Naive thymus-derived CD4-positive, alpha-beta T cell (primary cell): ENCODE data around the gene CAB39L. TPM values are rescaled to one million over a fixed set of nuclear protein-coding genes. Genes with fewer than 3 reads are reported as not detected.

ENCODE experiments used
- ATAC-seq: fragments of 150-1000 bp; cut with Tn5 transposase; 2 replicates; pipeline ENCODE4 v1.10.0; 2021; ENCODE audit warnings: mild to moderate bottlenecking, moderate library complexity
- CTCF ChIA-PET: fragments of 350-600 bp; sonication (Branson Sonifier 250); formaldehyde crosslinking; loops from one replicate; lab custom pipeline; 2021; ENCODE audit warnings: antibody characterized with exemption; lab: Charles Lee
- POLR2A ChIA-PET: fragments of 350-600 bp; sonication (Branson Sonifier 250); formaldehyde crosslinking; loops from one replicate; lab custom pipeline; 2021; ENCODE audit warnings: antibody characterized with exemption, inconsistent platforms; lab: Charles Lee
- DNase-seq, 9 donors: peaks; one replicate each; pipeline versions ENCODE4 v3.0.0 to v3.0.0-alpha.2; 2020 to 2022; ENCODE audit warnings: mixed read lengths in 1 of 9
- H3K27ac ChIP-seq: one replicate; pipeline ENCODE4 v1.7.0; 2013; ENCODE audit warnings: mild to moderate bottlenecking, low read depth, low read length, moderate library complexity
- H3K27me3 ChIP-seq, 2 donors: one replicate each; pipeline ENCODE4 v1.7.0; 2013; ENCODE audit warnings: low read length in 2 of 2, mild to moderate bottlenecking in 2 of 2, moderate library complexity in 2 of 2; ENCODE audit not compliant: control insufficient read depth in 2 of 2, insufficient read depth in 2 of 2
- H3K36me3 ChIP-seq, 3 experiments: 1 replicate in 2 of 3; 2 replicates in 1 of 3; pipeline ENCODE4 v1.7.0; 2013; ENCODE audit warnings: low read length in 3 of 3, mild to moderate bottlenecking in 3 of 3, moderate library complexity in 1 of 3; ENCODE audit not compliant: insufficient read depth in 3 of 3, control insufficient read depth in 2 of 3
- H3K4me1 ChIP-seq, 2 donors: one replicate each; pipeline ENCODE4 v1.7.0; 2013; ENCODE audit warnings: low read length in 2 of 2, mild to moderate bottlenecking in 2 of 2, moderate library complexity in 1 of 2; ENCODE audit not compliant: control insufficient read depth in 2 of 2, insufficient read depth in 2 of 2
- H3K4me3 ChIP-seq: 2 replicates; pipeline ENCODE4 v1.7.0; 2013; ENCODE audit warnings: mild to moderate bottlenecking, low read length
- H3K9me3 ChIP-seq, 3 experiments: 1 replicate in 2 of 3; 2 replicates in 1 of 3; pipeline ENCODE4 v1.7.0; 2013; ENCODE audit warnings: low read length in 3 of 3; ENCODE audit not compliant: control insufficient read depth in 2 of 3
- H3K27ac Mint-ChIP-seq, 9 donors: one replicate each; pipeline ENCODE4 v1.8.0; 2020 to 2022; ENCODE audit warnings: mixed read lengths in 9 of 9, mild to moderate bottlenecking in 8 of 9, moderate library complexity in 5 of 9, inconsistent platforms in 2 of 9
- H3K27me3 Mint-ChIP-seq, 5 donors: one replicate each; pipeline ENCODE4 v1.8.0; 2021 to 2022; ENCODE audit warnings: mixed read lengths in 5 of 5, mild to moderate bottlenecking in 1 of 5
- H3K36me3 Mint-ChIP-seq, 5 donors: one replicate each; pipeline ENCODE4 v1.8.0; 2020 to 2022; ENCODE audit warnings: mixed read lengths in 5 of 5, mild to moderate bottlenecking in 3 of 5, inconsistent platforms in 1 of 5
- H3K4me1 Mint-ChIP-seq, 7 donors: one replicate each; pipeline ENCODE4 v1.8.0; 2020 to 2022; ENCODE audit warnings: mixed read lengths in 7 of 7, mild to moderate bottlenecking in 3 of 7, inconsistent platforms in 1 of 7
- H3K4me3 Mint-ChIP-seq, 10 donors: one replicate each; pipeline ENCODE4 v1.8.0; 2020 to 2022; ENCODE audit warnings: mild to moderate bottlenecking in 10 of 10, mixed read lengths in 10 of 10, moderate library complexity in 6 of 10, inconsistent platforms in 2 of 10
- H3K9me3 Mint-ChIP-seq, 11 donors: one replicate each; pipeline ENCODE4 v1.8.0; 2020 to 2022; ENCODE audit warnings: mixed read lengths in 11 of 11, mild to moderate bottlenecking in 4 of 11, inconsistent platforms in 1 of 11, moderate library complexity in 1 of 11
- intact Hi-C, 2 donors: fragments of 100-400 bp; cut with micrococcal nuclease; formaldehyde crosslinking; loops; one replicate each; pipeline ENCODE4 v1.15.1; 2023
- polyA plus RNA-seq, 2 donors: library from polyadenylated mRNA; unstranded; fragments of 300-500 nt; fragmentation: Illumina TruSeq; gene quantifications; one replicate each; pipeline ENCODE4 v1.2.3, GENCODE V29; 2021
- total RNA-seq, 6 experiments: library from RNA in 5 of 6; stranded (reverse) in 5 of 6; gene quantifications; 1 replicate in 5 of 6; 2 replicates in 1 of 6; pipeline ENCODE4 v1.2.3 and lab custom pipeline; 2021 to 2026

CAB39L gene
- total and polyA plus RNA-seq, 7 experiments from 2014 or later = 2.9 to 5.9 (median 4.6) TPM

DNA sequence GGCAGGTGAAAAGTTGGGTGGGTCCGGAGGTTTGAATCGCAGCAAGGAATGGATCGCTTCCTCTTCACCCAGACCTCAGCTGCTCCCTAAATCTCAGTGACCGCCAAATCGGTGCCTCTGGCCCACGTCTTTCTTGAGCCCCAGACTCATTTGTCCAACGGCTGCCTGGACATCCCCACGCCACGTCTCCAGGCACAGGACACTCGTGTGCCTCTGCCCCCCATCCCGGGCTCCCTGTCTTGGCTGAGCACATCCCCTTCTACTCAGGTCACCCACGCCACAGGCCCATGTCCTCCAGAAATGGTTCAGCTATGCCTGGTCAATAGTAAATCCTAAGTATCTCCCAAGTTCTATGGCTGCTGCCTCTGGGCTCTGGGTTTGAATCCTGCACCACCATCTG, 139.5 kb downstream of the CAB39L start:
- ATAC-seq = no peak
- intact Hi-C loops = loop anchor here in 1 of 2 donors (5.0 kb wide), 1 partner anchor 1763 kb away; no protein-coding TSS in a partner anchor
- H3K27me3 ChIP-seq = no peaks in the 10 kb centered on the region
- H3K27ac ChIP-seq = no peak overlapping the region
- no peaks in the 10 kb centered on the region for H3K36me3 ChIP-seq
- ChIA-PET POLR2A (no interaction called here), CTCF (no interaction called here)
- no peaks in the 10 kb centered on the region for H3K4me1 ChIP-seq
- H3K9me3 ChIP-seq = no peaks in the 10 kb centered on the region
- H3K27ac Mint-ChIP-seq = peak overlapping the region in 2 of 9 donors; percentile 28 to 36
- peaks cover 0 to 8% (median 0%) of the 10 kb centered on the region in 5 donors for H3K36me3 Mint-ChIP-seq
- no peak for DNase-seq
- peaks cover 8 to 28% (median 14%) of the 10 kb centered on the region in 7 donors for H3K4me1 Mint-ChIP-seq
- H3K4me3 Mint-ChIP-seq = no peak overlapping the region
- no peaks in the 10 kb centered on the region for H3K27me3 Mint-ChIP-seq
- H3K9me3 Mint-ChIP-seq = no peaks in the 10 kb centered on the region
- H3K4me3 ChIP-seq = no peak overlapping the region

DNA sequence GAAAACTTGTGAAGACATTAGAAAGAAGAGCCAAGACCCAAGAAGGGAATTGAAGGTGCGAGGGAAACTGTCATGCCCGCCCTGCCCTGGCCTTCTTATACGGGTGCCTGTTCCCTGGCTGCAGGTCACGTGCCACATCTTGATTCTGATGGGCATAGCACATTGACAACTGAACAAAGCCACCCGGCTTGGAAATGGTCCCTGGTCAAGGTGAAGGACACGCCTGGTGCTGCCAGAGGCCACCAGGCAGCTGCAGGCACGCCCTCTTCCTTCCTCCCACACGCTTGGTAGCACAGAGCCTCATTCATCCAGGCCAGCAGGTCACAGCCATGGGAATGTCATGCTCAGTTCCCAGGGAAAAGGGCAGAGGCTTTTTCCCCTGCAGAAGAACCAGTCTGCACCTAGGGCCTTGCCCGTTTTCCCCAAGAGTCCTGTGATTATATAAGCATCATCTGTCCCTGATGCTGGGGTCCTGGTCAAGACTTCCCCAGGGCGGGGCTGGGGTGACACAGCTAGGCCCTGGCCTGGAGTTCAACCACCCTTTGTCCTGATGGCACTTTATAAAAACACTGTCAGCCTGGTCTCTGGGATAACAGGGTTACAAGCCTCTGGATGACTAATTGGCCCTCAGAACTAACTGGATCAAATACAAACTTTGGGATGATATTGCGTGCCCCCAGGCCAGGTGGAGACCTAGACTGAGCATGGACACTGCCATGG, 140.2 kb downstream of the CAB39L start:
- POLR2A ChIA-PET = no interaction called here
- intact Hi-C loops = loop anchor here in 1 of 2 donors (5.0 kb wide), 1 partner anchor 1764 kb away; no protein-coding TSS in a partner anchor
- Histone ChIP-seq H3K36me3 (no peaks in the 10 kb centered on the region), H3K4me1 (no peaks in the 10 kb centered on the region), H3K4me3 (no peak overlapping the region), H3K27ac (no peak overlapping the region), H3K27me3 (no peaks in the 10 kb centered on the region), H3K9me3 (no peaks in the 10 kb centered on the region)
- Mint-ChIP-seq H3K9me3 (no peaks in the 10 kb centered on the region), H3K27ac (peak overlapping the region in 1 of 9 donors; percentile 43), H3K4me1 (peaks cover 8 to 28% (median 14%) of the 10 kb centered on the region in 7 donors), H3K4me3 (no peak overlapping the region), H3K36me3 (peaks cover 0 to 8% (median 0%) of the 10 kb centered on the region in 5 donors), H3K27me3 (no peaks in the 10 kb centered on the region)
- ATAC-seq = no peak
- CTCF ChIA-PET = interaction anchor here (0.9 to 1.4 kb wide), 2 partner anchors 235 to 303 kb away, joined by 3 to 5 read pairs; no protein-coding TSS in a partner anchor
- DNase-seq = no peak

DNA sequence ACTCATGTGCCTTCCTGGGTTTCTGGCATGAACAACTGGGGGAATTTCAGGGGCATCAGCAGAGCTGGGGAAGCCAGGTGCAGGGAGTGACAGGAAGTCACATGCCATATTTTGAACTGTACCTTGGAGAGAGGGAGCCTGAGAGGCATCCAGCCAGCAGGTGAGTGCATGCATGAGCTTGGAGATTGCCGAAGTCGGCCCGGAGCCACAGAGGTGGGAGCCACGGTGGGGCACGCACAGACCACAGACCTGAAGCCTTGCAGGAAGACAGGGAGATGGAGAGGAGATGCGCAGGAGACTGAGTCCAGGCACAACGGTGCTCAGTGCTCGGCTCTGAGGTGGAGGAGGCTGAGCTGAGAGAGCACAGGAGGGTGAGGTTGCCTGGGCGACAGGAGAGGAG, 141.0 kb downstream of the CAB39L start:
- Mint-ChIP-seq H3K36me3 (peaks cover 0 to 3% (median 0%) of the 10 kb centered on the region in 5 donors), H3K27me3 (no peaks in the 10 kb centered on the region), H3K4me3 (no peak overlapping the region), H3K27ac (peak overlapping the region in 2 of 9 donors; percentile 19 to 33), H3K4me1 (peaks cover 8 to 28% (median 14%) of the 10 kb centered on the region in 7 donors), H3K9me3 (no peaks in the 10 kb centered on the region)
- H3K9me3 ChIP-seq = no peaks in the 10 kb centered on the region
- ChIA-PET POLR2A (no interaction called here), CTCF (interaction anchor here (0.9 to 1.4 kb wide), 2 partner anchors 236 to 304 kb away, joined by 3 to 5 read pairs; no protein-coding TSS in a partner anchor)
- ATAC-seq (no peak), DNase-seq (no peak)
- no peaks in the 10 kb centered on the region for H3K27me3 ChIP-seq
- no peaks in the 10 kb centered on the region for H3K36me3 ChIP-seq
- no peak overlapping the region for H3K27ac ChIP-seq
- intact Hi-C loops = loop anchor here in 1 of 2 donors (5.0 kb wide), 1 partner anchor 1764 kb away; no protein-coding TSS in a partner anchor
- H3K4me1 ChIP-seq = no peaks in the 10 kb centered on the region
- no peak overlapping the region for H3K4me3 ChIP-seq

DNA sequence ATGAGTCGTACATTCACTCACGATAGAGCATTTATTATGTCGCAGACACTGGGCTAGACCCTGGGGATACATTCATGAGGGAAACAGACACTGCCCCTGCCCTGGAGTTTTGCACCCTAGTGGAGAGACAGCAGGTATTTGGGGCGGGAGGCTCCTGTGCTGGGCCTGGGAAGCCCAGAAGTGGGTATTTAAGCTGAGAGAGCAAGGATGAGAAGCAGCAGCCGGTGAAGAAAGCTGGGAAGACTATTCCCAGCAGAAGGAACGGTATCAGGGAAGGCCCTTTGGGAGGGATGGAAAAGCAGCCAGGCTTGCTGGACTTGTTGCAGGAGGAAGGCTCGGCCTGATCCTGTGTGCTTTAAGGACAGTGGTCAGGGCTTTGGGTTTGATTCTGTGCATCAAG, 141.6 kb downstream of the CAB39L start:
- no peaks in the 10 kb centered on the region for H3K27me3 ChIP-seq
- intact Hi-C loops = loop anchor here in 1 of 2 donors (5.0 kb wide), 1 partner anchor 1765 kb away; no protein-coding TSS in a partner anchor
- peak overlapping the region in 6 of 10 donors; percentile 10 to 86 (median 63) for H3K4me3 Mint-ChIP-seq
- no peaks in the 10 kb centered on the region for H3K9me3 Mint-ChIP-seq
- no peaks in the 10 kb centered on the region for H3K27me3 Mint-ChIP-seq
- H3K4me3 ChIP-seq = no peak overlapping the region
- ATAC-seq (no peak), DNase-seq (no peak)
- ChIA-PET CTCF (interaction anchor here (0.6 to 1.4 kb wide), 3 partner anchors 304 to 316 kb away, joined by 3 to 5 read pairs (median 3); no protein-coding TSS in a partner anchor), POLR2A (no interaction called here)
- H3K36me3 ChIP-seq = no peaks in the 10 kb centered on the region
- H3K27ac Mint-ChIP-seq = peak overlapping the region in 3 of 9 donors; percentile 3 to 60 (median 19)
- peaks cover 8 to 28% (median 14%) of the 10 kb centered on the region in 7 donors for H3K4me1 Mint-ChIP-seq
- H3K4me1 ChIP-seq = no peaks in the 10 kb centered on the region
- no peaks in the 10 kb centered on the region for H3K9me3 ChIP-seq
- H3K36me3 Mint-ChIP-seq = peaks cover 0 to 3% (median 0%) of the 10 kb centered on the region in 5 donors
- H3K27ac ChIP-seq = no peak overlapping the region

DNA sequence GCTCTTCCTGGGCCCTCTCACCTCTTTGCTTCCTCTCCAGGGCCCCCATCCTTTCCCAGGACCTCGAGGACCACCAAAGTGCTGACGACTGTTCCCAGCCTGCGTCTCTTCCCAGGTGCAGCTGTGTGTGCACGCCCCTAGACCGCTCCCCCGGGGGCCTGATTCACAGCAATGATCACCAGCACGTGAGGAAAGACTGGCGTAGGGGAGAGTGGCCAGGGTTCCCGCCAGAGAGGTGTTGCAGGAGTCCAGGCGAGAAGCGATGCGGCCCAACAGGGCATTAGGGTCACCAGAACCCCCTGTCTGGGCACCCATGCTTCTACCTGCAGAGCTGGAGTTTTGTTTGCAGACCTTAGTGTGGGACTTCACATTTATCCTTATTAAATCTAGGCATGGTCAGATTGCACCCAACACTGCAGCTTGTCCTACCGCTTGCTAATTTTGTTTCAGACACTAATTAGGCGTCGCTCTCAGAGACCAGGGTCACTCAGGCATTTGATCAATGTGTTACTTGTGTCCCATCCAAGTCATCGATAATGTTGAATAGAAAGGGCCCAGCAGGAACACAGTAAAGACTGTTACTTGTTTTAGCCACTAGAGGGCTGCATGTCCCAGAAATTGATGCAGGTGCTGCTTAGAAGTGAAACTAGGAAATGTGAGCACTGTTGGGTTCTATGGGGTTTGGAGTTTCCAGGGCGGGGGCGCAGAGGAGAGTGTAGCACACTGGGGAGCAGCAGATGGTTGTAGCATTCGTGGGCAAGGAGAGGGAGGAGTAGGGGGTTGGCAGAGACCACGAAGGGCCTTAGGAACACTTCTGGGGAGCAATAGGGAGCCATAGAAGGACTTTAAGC, 142.9 kb downstream of the CAB39L start:
- Histone ChIP-seq H3K4me3 (peak overlapping the region; percentile 67), H3K9me3 (no peaks in the 10 kb centered on the region), H3K27ac (no peak overlapping the region), H3K27me3 (no peaks in the 10 kb centered on the region), H3K36me3 (no peaks in the 10 kb centered on the region), H3K4me1 (no peaks in the 10 kb centered on the region)
- Mint-ChIP-seq H3K4me3 (peak overlapping the region; percentile 63 to 90 (median 80)), H3K27ac (peak overlapping the region; percentile 16 to 82 (median 71)), H3K27me3 (no peaks in the 10 kb centered on the region), H3K9me3 (no peaks in the 10 kb centered on the region), H3K4me1 (peaks cover 8 to 28% (median 14%) of the 10 kb centered on the region in 7 donors), H3K36me3 (no peaks in the 10 kb centered on the region)
- peak; percentile 96 for ATAC-seq
- POLR2A ChIA-PET = interaction anchor here (0.6 to 1.0 kb wide), 4 partner anchors 34 to 304 kb away, joined by 3 read pairs; no protein-coding TSS in a partner anchor
- intact Hi-C loops = loop anchor here (1.0 to 5.0 kb wide), 12 partner anchors 136 to 1770 kb away; partner anchors contain the start of genes CAB39L (in 2 of the 2), PHF11 (in 2 of the 2), SETDB2 (in 2 of the 2) and RCBTB1 (in 1 of the 2)
- peak in 8 of 9 donors; percentile 67 to 82 (median 75) for DNase-seq
- CTCF ChIA-PET = interaction anchor here (0.7 to 2.3 kb wide), 7 partner anchors 9 to 1345 kb away, joined by 3 to 11 read pairs (median 3); no protein-coding TSS in a partner anchor

DNA sequence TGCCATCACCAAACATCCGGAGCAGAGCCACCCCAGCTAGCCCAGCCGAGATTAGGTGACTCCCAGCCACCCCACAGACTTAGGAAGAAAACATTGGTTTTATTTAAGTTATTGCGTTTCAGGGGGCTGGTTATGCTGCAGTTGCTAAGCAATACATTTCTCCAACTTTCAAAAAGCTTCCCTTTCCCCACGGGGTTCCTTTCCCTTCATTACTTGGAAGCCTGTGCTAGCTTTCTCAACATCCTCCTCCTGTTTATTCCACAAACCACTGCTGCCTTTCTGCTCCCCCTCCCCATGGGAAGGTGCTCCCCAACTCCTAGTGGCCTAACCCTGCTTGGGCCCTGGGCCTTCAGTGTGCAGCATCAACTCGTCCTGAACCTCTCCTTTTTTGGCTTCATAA, 143.6 kb downstream of the CAB39L start:
- H3K4me3 ChIP-seq = no peak overlapping the region
- no peak overlapping the region for H3K27ac ChIP-seq
- no peaks in the 10 kb centered on the region for H3K36me3 ChIP-seq
- Mint-ChIP-seq H3K4me1 (peaks cover 8 to 28% (median 14%) of the 10 kb centered on the region in 7 donors), H3K27me3 (no peaks in the 10 kb centered on the region), H3K4me3 (no peak overlapping the region), H3K27ac (no peak overlapping the region), H3K36me3 (peaks cover 0 to 5% (median 3%) of the 10 kb centered on the region in 5 donors), H3K9me3 (no peaks in the 10 kb centered on the region)
- POLR2A ChIA-PET = interaction anchor here (0.6 to 1.0 kb wide), 2 partner anchors 194 to 304 kb away, joined by 3 read pairs; no protein-coding TSS in a partner anchor
- ATAC-seq (no peak), DNase-seq (no peak)
- H3K4me1 ChIP-seq = no peaks in the 10 kb centered on the region
- intact Hi-C loops = loop anchor here (2.0 to 5.0 kb wide), 2 partner anchors 1767 to 1771 kb away; no protein-coding TSS in a partner anchor
- CTCF ChIA-PET = interaction anchor here (1.0 to 2.3 kb wide), 6 partner anchors 9 to 308 kb away, joined by 3 to 11 read pairs (median 3); no protein-coding TSS in a partner anchor
- no peaks in the 10 kb centered on the region for H3K27me3 ChIP-seq
- H3K9me3 ChIP-seq = no peaks in the 10 kb centered on the region
